HG03460 (cell line): Measurements from ENCODE around the gene ADAMTS15.

Experiments used
- ATAC-seq: cut with Tn5 transposase; IDR thresholded peaks from one replicate; pipeline ENCODE4 v1.9.1; 2021; ENCODE audit not compliant: unreplicated experiment

ADAMTS15 gene

GRCh38 chr11:130457623-130458409 lies 9.4 kb downstream of the ADAMTS15 start:
- no peak for ATAC-seq

- no peak for ATAC-seq
These were observed 9.9 kb downstream of the ADAMTS15 start for GRCh38 chr11:130458410-130458729.

- no peak for ATAC-seq
These were observed 11.1 kb downstream of the ADAMTS15 start for GRCh38 chr11:130459521-130459920.

- ATAC-seq = no peak
These were observed 13.8 kb downstream of the ADAMTS15 start for GRCh38 chr11:130462101-130462885.

GRCh38 chr11:130462931-130463330 lies 14.5 kb downstream of the ADAMTS15 start:
- ATAC-seq = no peak

GRCh38 chr11:130464291-130464812 lies 15.9 kb downstream of the ADAMTS15 start:
- ATAC-seq = no peak

- ATAC-seq = no peak
These were observed 16.8 kb downstream of the ADAMTS15 start for GRCh38 chr11:130465263-130465662.

GRCh38 chr11:130467116-130467900 lies 18.9 kb downstream of the ADAMTS15 start:
- no peak for ATAC-seq

GRCh38 chr11:130469181-130469580 lies 20.7 kb downstream of the ADAMTS15 start:
- ATAC-seq = no peak

- no peak for ATAC-seq
These were observed 22.6 kb downstream of the ADAMTS15 start for GRCh38 chr11:130470832-130471706.

GRCh38 chr11:130471731-130472433 lies 23.4 kb downstream of the ADAMTS15 start:
- no peak for ATAC-seq

- ATAC-seq = no peak
These were observed 24.1 kb downstream of the ADAMTS15 start for GRCh38 chr11:130472434-130472961.

- ATAC-seq = no peak
These were observed 24.8 kb downstream of the ADAMTS15 start for GRCh38 chr11:130473056-130473794.

GRCh38 chr11:130473795-130474377 lies 25.4 kb downstream of the ADAMTS15 start:
- ATAC-seq = no peak

GRCh38 chr11:130474637-130475400 lies 26.4 kb downstream of the ADAMTS15 start:
- ATAC-seq = no peak

GRCh38 chr11:130475426-130476053 lies 27.1 kb downstream of the ADAMTS15 start:
- ATAC-seq = no peak

- ATAC-seq = no peak
These were observed 27.9 kb downstream of the ADAMTS15 start for GRCh38 chr11:130476200-130476921.
